SK-N-SH treated with all-trans-retinoic acid at 6 μM for 48 hours (cell line): Measurements from ENCODE around the gene NTMT1.
A peak's percentile ranks its signal among the peaks of the same experiment; 100 is the strongest.

ENCODE experiments used
- ATAC-seq: fragments of 200-7000 bp; cut with Tn5 transposase; 3 replicates; pipeline ENCODE4 v1.9.1; 2020; ENCODE audit warnings: mild to moderate bottlenecking, moderate library complexity
- ARNTL ChIP-seq: fragments of 450-650 bp; formaldehyde crosslinking; IDR thresholded peaks from 2 replicates; pipeline ENCODE4 v1.5.0; 2020; ENCODE audit warnings: low read depth, mild to moderate bottlenecking, moderate library complexity, borderline replicate concordance
- BACH2 ChIP-seq: fragments of 250-450 bp; sonication (Bioruptor Pico); IDR thresholded peaks from 2 replicates; pipeline ENCODE4 v1.9.0; 2021; ENCODE audit warnings: mild to moderate bottlenecking, borderline replicate concordance
- CSDC2 ChIP-seq: fragments of 250-450 bp; sonication (Bioruptor Pico); IDR thresholded peaks from 2 replicates; pipeline ENCODE4 v1.5.0; 2020; ENCODE audit warnings: mild to moderate bottlenecking, moderate library complexity
- GLIS3 ChIP-seq: fragments of 250-450 bp; sonication (Bioruptor Pico); IDR thresholded peaks from 2 replicates; pipeline ENCODE4 v1.5.0; 2020; ENCODE audit warnings: mild to moderate bottlenecking, moderate library complexity
- ISL1 ChIP-seq: fragments of 250-450 bp; sonication (Bioruptor Pico); IDR thresholded peaks from 2 replicates; pipeline ENCODE4 v2.1.2; 2022; ENCODE audit warnings: mild to moderate bottlenecking, moderate library complexity
- SNAI2 ChIP-seq: fragments of 250-450 bp; sonication (Bioruptor Pico); IDR thresholded peaks from 2 replicates; pipeline ENCODE4 v1.5.0; 2020; ENCODE audit warnings: mild to moderate bottlenecking, moderate library complexity
- TCF4 ChIP-seq: fragments of 250-450 bp; sonication (Bioruptor Pico); IDR thresholded peaks from 2 replicates; pipeline ENCODE4 v1.8.0; 2021; ENCODE audit warnings: mild to moderate bottlenecking, moderate library complexity, borderline replicate concordance
- TOX ChIP-seq: fragments of 250-450 bp; sonication (Bioruptor Pico); IDR thresholded peaks from 2 replicates; pipeline ENCODE4 v1.8.0; 2021; ENCODE audit warnings: mild to moderate bottlenecking, moderate library complexity, borderline replicate concordance
- ZC3H10 ChIP-seq: fragments of 250-450 bp; sonication (Bioruptor Pico); IDR thresholded peaks from 2 replicates; pipeline ENCODE4 v1.5.1; 2021; ENCODE audit warnings: mild to moderate bottlenecking, moderate library complexity
- ZFP3 ChIP-seq: fragments of 250-450 bp; sonication (Bioruptor Pico); IDR thresholded peaks from 2 replicates; pipeline ENCODE4 v1.5.0; 2020; ENCODE audit warnings: mild to moderate bottlenecking, moderate library complexity
- ZFP30 ChIP-seq: fragments of 450-650 bp; formaldehyde crosslinking; IDR thresholded peaks from 2 replicates; pipeline ENCODE4 v1.5.0; 2022; ENCODE audit warnings: mild to moderate bottlenecking, moderate library complexity
- ZNF565 ChIP-seq: fragments of 450-650 bp; formaldehyde crosslinking; conservative IDR thresholded peaks from 2 replicates; pipeline ENCODE4 v1.5.0; 2020; ENCODE audit warnings: low read depth, mild to moderate bottlenecking, moderate library complexity
- ZNF70 ChIP-seq: fragments of 450-650 bp; formaldehyde crosslinking; IDR thresholded peaks from 2 replicates; pipeline ENCODE4 v1.5.0; 2020; ENCODE audit warnings: mild to moderate bottlenecking, moderate library complexity
- TF ChIP-seq, protein P1 (sequence below): fragments of 250-450 bp; sonication (Bioruptor Pico); IDR thresholded peaks from 2 replicates; pipeline ENCODE4 v1.8.0; 2021; ENCODE audit warnings: low read depth, mild to moderate bottlenecking, moderate library complexity, borderline replicate concordance
- TF ChIP-seq, protein P2 (sequence below): fragments of 250-450 bp; sonication (Bioruptor Pico); IDR thresholded peaks from 2 replicates; pipeline ENCODE4 v1.5.1; 2021; ENCODE audit warnings: mild to moderate bottlenecking, moderate library complexity
- TF ChIP-seq, protein P3 (sequence below): fragments of 250-450 bp; sonication (Bioruptor Pico); IDR thresholded peaks from 2 replicates; pipeline ENCODE4 v1.5.1; 2020; ENCODE audit warnings: low read depth, mild to moderate bottlenecking, moderate library complexity
- TF ChIP-seq, protein P4 (sequence below): fragments of 250-450 bp; sonication (Bioruptor Pico); IDR thresholded peaks from 2 replicates; pipeline ENCODE4 v1.5.0; 2020; ENCODE audit warnings: mild to moderate bottlenecking, moderate library complexity
- TF ChIP-seq, protein P5 (sequence below): fragments of 250-450 bp; sonication (Bioruptor Pico); IDR thresholded peaks from 2 replicates; pipeline ENCODE4 v1.8.0; 2020; ENCODE audit warnings: mild to moderate bottlenecking, moderate library complexity, borderline replicate concordance

The NTMT1 gene

DNA sequence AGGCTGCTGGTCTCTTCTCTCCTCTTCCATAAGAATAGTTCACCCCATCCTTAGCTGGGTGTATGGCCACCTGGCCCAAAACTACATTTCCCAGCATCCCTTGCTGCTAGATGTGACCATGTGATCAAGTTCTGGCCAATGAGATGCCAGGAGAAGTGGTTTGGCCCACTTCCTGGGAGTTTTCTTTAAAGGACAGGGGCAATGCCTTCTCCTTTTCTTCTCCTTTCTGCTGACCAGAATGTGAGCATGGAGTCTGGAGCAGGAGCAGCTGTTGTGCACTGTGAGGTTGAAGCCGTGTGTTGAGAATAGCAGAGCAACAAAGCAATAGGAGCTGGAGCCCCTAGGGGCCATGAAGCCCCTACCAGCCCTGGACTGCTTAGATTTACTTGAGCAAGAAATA lies 41.8 kb upstream of the NTMT1 start:
- ATAC-seq, result peak; percentile 94

DNA sequence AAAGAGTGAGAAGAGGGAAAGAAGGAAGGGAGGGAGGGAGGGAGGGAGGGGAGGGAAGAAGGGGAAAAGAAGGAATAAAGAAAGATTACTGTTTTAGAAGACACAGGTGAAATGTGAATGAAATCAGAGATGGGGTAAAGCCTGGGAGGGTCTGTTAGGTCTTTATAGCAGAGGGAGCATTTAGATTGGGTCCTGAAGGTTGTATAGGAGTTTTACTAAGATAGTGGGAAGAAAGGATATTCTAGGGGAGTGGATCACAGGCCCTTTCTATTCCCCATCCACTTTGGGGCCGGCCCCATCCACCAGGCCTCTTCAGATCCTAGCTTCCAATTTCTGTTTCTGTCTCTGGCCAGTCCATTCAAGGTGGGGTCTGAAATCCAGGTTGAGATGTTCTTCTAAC lies 40.6 kb upstream of the NTMT1 start:
- TF ChIP-seq ZFP3 (CRISPR knock-in tag) (peak; percentile 92), ZC3H10 (CRISPR knock-in tag) (no peak)
- TF ChIP-seq, all 23 proteins: peak for 1

More for the DNA sequence above, 41.8 kb upstream of the NTMT1 start:
- TF ChIP-seq ZFP30 (CRISPR knock-in tag) (no peak), BACH2 (no peak), ARNTL (CRISPR knock-in tag) (no peak), GLIS3 (CRISPR knock-in tag) (no peak), ZNF70 (CRISPR knock-in tag) (no peak), CSDC2 (no peak)

DNA sequence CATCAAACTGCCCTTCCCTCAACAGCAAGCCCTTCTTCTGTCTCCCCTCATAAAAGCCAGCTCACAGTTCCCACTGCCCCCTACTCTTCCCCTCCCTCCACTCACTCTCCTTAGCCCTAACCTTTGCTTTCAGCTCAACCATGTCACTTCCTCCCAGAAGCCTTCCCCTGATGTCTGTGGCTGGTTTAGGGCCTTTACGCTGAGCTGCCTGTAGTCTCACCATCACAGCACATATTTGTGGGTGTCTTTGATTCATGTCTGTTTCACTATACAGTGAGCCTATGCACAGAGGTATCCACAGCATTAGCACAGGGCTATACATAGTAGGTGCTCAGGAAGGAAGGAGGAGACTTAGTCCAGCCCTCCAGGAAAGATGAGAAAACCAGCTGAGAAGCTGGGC lies 39.7 kb upstream of the NTMT1 start:
- no peak for TF ChIP-seq SNAI2 (CRISPR knock-in tag)
- TF ChIP-seq ZFP30 (CRISPR knock-in tag), result no peak
- TF ChIP-seq, protein P1, sequence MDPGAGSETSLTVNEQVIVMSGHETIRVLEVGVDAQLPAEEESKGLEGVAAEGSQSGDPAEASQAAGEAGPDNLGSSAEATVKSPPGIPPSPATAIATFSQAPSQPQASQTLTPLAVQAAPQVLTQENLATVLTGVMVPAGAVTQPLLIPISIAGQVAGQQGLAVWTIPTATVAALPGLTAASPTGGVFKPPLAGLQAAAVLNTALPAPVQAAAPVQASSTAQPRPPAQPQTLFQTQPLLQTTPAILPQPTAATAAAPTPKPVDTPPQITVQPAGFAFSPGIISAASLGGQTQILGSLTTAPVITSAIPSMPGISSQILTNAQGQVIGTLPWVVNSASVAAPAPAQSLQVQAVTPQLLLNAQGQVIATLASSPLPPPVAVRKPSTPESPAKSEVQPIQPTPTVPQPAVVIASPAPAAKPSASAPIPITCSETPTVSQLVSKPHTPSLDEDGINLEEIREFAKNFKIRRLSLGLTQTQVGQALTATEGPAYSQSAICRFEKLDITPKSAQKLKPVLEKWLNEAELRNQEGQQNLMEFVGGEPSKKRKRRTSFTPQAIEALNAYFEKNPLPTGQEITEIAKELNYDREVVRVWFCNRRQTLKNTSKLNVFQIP (CRISPR knock-in tag), result no peak
- TF ChIP-seq TCF4 (CRISPR knock-in tag), result no peak
- no peak for TF ChIP-seq ZNF565 (CRISPR knock-in tag)
- no peak for TF ChIP-seq BACH2
- no peak for TF ChIP-seq ISL1 (CRISPR knock-in tag)
- TF ChIP-seq, protein P2, sequence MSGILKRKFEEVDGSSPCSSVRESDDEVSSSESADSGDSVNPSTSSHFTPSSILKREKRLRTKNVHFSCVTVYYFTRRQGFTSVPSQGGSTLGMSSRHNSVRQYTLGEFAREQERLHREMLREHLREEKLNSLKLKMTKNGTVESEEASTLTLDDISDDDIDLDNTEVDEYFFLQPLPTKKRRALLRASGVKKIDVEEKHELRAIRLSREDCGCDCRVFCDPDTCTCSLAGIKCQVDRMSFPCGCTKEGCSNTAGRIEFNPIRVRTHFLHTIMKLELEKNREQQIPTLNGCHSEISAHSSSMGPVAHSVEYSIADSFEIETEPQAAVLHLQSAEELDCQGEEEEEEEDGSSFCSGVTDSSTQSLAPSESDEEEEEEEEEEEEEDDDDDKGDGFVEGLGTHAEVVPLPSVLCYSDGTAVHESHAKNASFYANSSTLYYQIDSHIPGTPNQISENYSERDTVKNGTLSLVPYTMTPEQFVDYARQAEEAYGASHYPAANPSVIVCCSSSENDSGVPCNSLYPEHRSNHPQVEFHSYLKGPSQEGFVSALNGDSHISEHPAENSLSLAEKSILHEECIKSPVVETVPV (CRISPR knock-in tag), result no peak
- ATAC-seq, result no peak

More for the DNA sequence above, 40.6 kb upstream of the NTMT1 start:
- ATAC-seq, result no peak

DNA sequence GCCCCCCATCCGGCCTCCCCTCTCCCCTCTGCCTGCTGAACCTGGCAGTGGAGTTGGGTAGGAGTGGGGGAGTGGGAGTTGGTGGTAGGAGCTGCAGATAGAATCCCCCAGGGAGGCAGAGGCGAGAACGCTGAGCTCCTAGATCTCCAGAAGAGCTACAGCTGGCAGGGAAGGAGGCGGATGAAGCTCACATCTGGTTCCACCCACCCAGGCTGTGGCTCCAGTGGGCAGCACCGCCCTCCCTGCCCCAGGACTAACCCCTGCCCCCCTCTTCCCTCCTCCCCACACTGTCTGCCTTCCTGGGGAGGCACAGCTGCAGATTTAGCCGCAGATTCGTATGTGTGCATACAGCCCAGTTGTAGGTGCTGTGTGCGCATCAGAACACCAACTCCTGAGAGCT lies 39.3 kb upstream of the NTMT1 start:
- no peak for TF ChIP-seq ZFP30 (CRISPR knock-in tag)
- TF ChIP-seq, protein P2 (CRISPR knock-in tag), result no peak
- TF ChIP-seq TOX (CRISPR knock-in tag), result no peak
- TF ChIP-seq, protein P3, sequence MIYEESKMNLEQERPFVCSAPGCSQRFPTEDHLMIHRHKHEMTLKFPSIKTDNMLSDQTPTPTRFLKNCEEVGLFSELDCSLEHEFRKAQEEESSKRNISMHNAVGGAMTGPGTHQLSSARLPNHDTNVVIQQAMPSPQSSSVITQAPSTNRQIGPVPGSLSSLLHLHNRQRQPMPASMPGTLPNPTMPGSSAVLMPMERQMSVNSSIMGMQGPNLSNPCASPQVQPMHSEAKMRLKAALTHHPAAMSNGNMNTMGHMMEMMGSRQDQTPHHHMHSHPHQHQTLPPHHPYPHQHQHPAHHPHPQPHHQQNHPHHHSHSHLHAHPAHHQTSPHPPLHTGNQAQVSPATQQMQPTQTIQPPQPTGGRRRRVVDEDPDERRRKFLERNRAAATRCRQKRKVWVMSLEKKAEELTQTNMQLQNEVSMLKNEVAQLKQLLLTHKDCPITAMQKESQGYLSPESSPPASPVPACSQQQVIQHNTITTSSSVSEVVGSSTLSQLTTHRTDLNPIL (CRISPR knock-in tag), result no peak
- no peak for TF ChIP-seq ZNF70 (CRISPR knock-in tag)
- no peak for TF ChIP-seq BACH2
- TF ChIP-seq, protein P4, sequence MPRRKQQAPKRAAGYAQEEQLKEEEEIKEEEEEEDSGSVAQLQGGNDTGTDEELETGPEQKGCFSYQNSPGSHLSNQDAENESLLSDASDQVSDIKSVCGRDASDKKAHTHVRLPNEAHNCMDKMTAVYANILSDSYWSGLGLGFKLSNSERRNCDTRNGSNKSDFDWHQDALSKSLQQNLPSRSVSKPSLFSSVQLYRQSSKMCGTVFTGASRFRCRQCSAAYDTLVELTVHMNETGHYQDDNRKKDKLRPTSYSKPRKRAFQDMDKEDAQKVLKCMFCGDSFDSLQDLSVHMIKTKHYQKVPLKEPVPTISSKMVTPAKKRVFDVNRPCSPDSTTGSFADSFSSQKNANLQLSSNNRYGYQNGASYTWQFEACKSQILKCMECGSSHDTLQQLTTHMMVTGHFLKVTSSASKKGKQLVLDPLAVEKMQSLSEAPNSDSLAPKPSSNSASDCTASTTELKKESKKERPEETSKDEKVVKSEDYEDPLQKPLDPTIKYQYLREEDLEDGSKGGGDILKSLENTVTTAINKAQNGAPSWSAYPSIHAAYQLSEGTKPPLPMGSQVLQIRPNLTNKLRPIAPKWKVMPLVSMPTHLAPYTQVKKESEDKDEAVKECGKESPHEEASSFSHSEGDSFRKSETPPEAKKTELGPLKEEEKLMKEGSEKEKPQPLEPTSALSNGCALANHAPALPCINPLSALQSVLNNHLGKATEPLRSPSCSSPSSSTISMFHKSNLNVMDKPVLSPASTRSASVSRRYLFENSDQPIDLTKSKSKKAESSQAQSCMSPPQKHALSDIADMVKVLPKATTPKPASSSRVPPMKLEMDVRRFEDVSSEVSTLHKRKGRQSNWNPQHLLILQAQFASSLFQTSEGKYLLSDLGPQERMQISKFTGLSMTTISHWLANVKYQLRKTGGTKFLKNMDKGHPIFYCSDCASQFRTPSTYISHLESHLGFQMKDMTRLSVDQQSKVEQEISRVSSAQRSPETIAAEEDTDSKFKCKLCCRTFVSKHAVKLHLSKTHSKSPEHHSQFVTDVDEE, result no peak
- no peak for TF ChIP-seq ISL1 (CRISPR knock-in tag)
- TF ChIP-seq, protein P1 (CRISPR knock-in tag), result no peak
- TF ChIP-seq, protein P5, sequence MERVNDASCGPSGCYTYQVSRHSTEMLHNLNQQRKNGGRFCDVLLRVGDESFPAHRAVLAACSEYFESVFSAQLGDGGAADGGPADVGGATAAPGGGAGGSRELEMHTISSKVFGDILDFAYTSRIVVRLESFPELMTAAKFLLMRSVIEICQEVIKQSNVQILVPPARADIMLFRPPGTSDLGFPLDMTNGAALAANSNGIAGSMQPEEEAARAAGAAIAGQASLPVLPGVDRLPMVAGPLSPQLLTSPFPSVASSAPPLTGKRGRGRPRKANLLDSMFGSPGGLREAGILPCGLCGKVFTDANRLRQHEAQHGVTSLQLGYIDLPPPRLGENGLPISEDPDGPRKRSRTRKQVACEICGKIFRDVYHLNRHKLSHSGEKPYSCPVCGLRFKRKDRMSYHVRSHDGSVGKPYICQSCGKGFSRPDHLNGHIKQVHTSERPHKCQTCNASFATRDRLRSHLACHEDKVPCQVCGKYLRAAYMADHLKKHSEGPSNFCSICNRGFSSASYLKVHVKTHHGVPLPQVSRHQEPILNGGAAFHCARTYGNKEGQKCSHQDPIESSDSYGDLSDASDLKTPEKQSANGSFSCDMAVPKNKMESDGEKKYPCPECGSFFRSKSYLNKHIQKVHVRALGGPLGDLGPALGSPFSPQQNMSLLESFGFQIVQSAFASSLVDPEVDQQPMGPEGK (CRISPR knock-in tag), result no peak
- no peak for TF ChIP-seq SNAI2 (CRISPR knock-in tag)
- no peak for ATAC-seq
